ENCODE measurements around the gene PEMT. TPM values are rescaled to one million over a fixed set of nuclear protein-coding genes. Genes with fewer than 3 reads are reported as not detected.

Gene PEMT
- total RNA-seq, 4 donors from 2014 or later: 17.7 to 24.8 (median 20.6) TPM

GRCh38 chr17:17541640-17542001 lies 49.9 kb downstream of the PEMT start:
- intact Hi-C loops (cut with DNase I): no loop called here

DNA sequence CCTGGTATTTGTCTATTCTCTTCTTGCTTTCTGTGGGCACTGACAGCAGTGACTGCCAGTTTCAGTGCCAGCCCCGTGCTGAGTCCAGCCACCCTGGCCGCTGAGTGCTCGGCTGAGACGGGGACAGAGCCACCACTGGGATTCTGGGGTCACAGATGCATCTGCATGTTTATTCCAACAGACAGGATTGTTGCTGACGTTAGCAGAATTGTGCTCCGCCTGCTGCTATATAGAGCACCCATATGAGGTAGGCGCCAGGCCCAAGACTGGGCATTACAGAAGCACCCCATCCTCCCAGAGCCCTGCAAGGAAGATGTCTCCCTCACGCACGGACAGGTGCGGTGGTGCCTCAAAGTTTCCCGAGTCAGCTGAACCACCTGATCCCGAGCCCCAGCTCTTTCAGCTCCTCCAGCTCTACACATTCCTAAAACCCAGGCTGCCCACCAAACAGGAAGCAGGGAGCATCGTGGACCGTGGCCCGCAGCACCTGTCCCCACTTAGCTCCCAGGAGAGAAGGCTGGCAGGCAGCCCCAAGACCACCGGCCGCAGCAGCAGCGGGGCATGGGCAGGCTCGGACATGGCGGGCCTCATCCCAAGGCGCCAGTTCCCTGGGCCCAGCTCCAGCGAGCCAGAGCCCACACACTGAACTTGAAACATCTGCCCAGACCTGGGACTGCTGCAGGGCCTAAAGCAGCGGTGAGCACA lies 50.4 kb downstream of the PEMT start:
- peaks cover 0 to 14% (median 3%) of the 10 kb centered on the region in 4 donors for H3K4me1 ChIP-seq
- peaks cover 0 to 3% (median 0%) of the 10 kb centered on the region in 4 donors for H3K36me3 ChIP-seq
- H3K27ac ChIP-seq (replicated peaks in 1 of 4): no peak overlapping the region
- WGBS: 75% methylated on average over 18 of the region's 23 CpGs
- no peak overlapping the region for H3K4me3 ChIP-seq
- no peaks in the 10 kb centered on the region for H3K27me3 ChIP-seq
- DNase-seq (ENCODE audit: extremely low spot score): no peak
- H3K9me3 ChIP-seq: no peaks in the 10 kb centered on the region
- TF ChIP-seq POLR2AphosphoS5 (IDR thresholded peaks at IDR 0.05): no peak
- intact Hi-C loops (cut with DNase I): no loop called here

More at GRCh38 chr17:17541640-17542001, 49.9 kb downstream of the PEMT start:
- whole genome bisulfite sequencing: 68% methylated on average over 5 of the region's 5 CpGs
- peaks cover 0 to 12% (median 3%) of the 10 kb centered on the region in 4 donors for H3K4me1 ChIP-seq
- H3K27ac ChIP-seq (replicated peaks in 1 of 4): no peak overlapping the region
- H3K9me3 ChIP-seq: no peaks in the 10 kb centered on the region
- no peak overlapping the region for H3K4me3 ChIP-seq
- no peaks in the 10 kb centered on the region for H3K27me3 ChIP-seq
- peaks cover 0 to 3% (median 0%) of the 10 kb centered on the region in 4 donors for H3K36me3 ChIP-seq
- DNase-seq (ENCODE audit: extremely low spot score): no peak
- TF ChIP-seq EP300 (IDR thresholded peaks at IDR 0.05) (no peak), POLR2AphosphoS5 (IDR thresholded peaks at IDR 0.05) (no peak), CTCF (IDR thresholded peaks at IDR 0.05) (no peak), POLR2A (IDR thresholded peaks at IDR 0.05; ENCODE audit: low read depth) (no peak)

DNA sequence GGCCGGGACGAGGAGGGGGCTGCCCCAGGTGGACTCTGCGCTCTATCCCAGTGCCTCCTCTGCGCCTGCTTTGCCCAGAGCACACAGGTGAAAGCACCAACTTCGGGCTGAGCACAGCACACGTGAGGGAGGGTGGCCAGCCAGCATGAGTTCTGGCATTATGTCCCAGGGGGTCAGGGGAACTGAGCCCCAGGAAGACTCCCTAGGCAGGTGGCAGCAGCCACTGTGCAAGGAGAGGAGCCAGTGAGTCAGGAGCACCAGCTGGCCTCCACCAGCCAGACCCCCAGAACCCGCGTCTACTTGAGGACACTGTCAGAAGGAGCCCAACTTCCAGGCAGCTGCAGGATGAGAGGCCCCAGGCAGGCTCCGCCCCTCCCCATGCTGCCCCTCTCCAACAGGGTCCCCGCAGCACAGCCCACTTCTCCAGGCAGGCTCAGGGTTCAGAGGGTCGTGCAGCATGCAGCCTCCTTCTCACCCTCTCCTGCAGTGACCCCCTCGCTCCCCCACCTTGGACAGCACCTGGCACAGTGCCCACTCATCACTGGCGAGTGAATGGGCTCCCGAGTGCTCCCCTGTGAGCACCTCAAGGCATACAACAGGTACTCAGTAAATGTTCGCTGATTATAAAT lies 51.1 kb downstream of the PEMT start:
- H3K36me3 ChIP-seq: peaks cover 0 to 3% (median 0%) of the 10 kb centered on the region in 4 donors
- no peak for DNase-seq (ENCODE audit: extremely low spot score)
- no peak overlapping the region for H3K27ac ChIP-seq (replicated peaks in 1 of 4)
- H3K27me3 ChIP-seq: no peaks in the 10 kb centered on the region
- H3K4me1 ChIP-seq: peaks cover 0 to 14% (median 0%) of the 10 kb centered on the region in 4 donors
- no peaks in the 10 kb centered on the region for H3K9me3 ChIP-seq
- WGBS: 80% methylated on average over 4 of the region's 15 CpGs
- no peak overlapping the region for H3K4me3 ChIP-seq
- TF ChIP-seq POLR2A (IDR thresholded peaks at IDR 0.05; ENCODE audit: low read depth) (no peak), CTCF (IDR thresholded peaks at IDR 0.05) (no peak), POLR2AphosphoS5 (IDR thresholded peaks at IDR 0.05) (no peak), EP300 (IDR thresholded peaks at IDR 0.05) (no peak)
- intact Hi-C loops (cut with DNase I): no loop called here

DNA sequence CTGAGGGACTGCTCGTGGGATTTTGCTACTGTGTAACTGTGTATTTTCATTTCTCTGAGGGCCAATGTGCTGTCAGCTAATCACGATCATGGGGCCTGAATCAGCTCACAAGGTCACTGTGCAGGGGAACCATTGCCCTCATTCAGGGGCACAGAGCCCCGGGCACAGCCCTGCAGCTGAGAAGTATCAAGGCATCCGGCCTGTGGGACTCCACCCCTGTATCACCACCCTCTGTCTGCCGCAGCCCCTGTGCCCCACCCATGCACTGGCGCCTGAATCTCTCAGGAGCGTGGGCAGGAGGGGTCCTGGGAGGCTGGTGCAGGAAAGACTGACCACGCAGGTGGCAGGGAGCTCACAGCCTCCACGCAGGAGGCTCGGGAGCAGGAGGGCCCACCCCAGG lies 51.9 kb downstream of the PEMT start:
- H3K4me1 ChIP-seq: peaks cover 0 to 14% (median 0%) of the 10 kb centered on the region in 4 donors
- intact Hi-C loops (cut with DNase I): no loop called here
- no peak for DNase-seq (ENCODE audit: extremely low spot score)
- TF ChIP-seq CTCF (IDR thresholded peaks at IDR 0.05) (no peak), EP300 (IDR thresholded peaks at IDR 0.05) (no peak), POLR2A (IDR thresholded peaks at IDR 0.05; ENCODE audit: low read depth) (no peak), POLR2AphosphoS5 (IDR thresholded peaks at IDR 0.05) (no peak)
- H3K27me3 ChIP-seq: no peaks in the 10 kb centered on the region
- peaks cover 0 to 2% (median 0%) of the 10 kb centered on the region in 4 donors for H3K36me3 ChIP-seq
- H3K9me3 ChIP-seq: no peaks in the 10 kb centered on the region
- no peak overlapping the region for H3K27ac ChIP-seq (replicated peaks in 1 of 4)
- 88% methylated on average over 3 of the region's 10 CpGs for WGBS
- H3K4me3 ChIP-seq: no peak overlapping the region

All from esophagus muscularis mucosa (tissue), 4 donors.